ENCODE measurements around the gene UCKL1.

The UCKL1 gene

DNA sequence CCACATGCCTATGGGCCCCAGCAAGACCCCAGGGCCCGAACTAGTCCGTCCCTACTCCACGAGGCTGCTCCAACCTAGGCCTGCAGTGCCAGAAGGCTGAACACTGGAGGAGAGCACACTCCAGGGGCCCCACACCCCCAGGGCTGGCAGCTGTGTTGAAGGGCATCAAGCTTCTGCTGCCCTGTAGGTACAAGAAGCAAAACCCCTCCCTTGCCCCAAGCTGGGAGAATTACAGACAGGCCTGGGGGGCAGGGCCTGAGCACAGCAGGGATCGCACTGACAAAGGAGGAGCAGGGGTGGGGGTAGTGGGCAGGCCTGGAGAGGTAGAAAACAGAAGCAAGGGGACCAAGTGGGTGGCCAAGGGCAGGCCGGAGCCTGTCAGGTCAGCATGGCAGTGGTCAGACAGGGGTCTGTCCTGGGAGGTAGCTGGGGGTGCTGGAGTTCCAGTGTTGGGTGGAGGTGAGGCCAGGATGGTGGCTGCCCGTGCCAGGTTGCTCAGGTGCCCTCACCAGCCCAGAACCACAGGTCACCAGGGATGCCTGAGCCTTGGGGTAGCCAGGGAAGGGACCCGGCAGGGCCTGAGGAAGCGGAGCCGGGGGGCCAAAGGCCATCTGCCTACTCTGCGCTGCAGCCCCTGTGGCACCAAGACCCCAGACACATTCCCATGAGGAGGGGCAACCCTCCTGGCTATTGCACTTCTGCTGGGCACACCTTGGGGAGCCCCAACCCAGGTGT, 2.9 kb upstream of the UCKL1 start:
- H3K9me2 ChIP-seq (replicated peaks; ENCODE audit: control insufficient read depth, low read length): no peaks in the 10 kb centered on the region
- no peak overlapping the region for H3K4me3 ChIP-seq (ENCODE audit: low read length)
- H3K27ac ChIP-seq (ENCODE audit: low read depth, low read length): no peak overlapping the region
- H3F3A ChIP-seq (ENCODE audit: control insufficient read depth, insufficient read depth): 0 out of 2 replicates have a peak, but pooled peaks cover 3% of the 10 kb centered on the region
- no peaks in the 10 kb centered on the region for H3K27me3 ChIP-seq (ENCODE audit: control insufficient read depth, low read length)
- no peaks in the 10 kb centered on the region for H3K9me3 ChIP-seq (ENCODE audit: control insufficient read depth, insufficient read depth, low read length)
- H4K20me1 ChIP-seq (ENCODE audit: control insufficient read depth, insufficient read depth, low read depth, low read length): peaks cover 8% of the 10 kb centered on the region; the same call in 1 of the 2 replicates
- H3K4me2 ChIP-seq (ENCODE audit: low read length): no peak overlapping the region
- TF ChIP-seq CTCF (IDR thresholded peaks at IDR 0.05; ENCODE audit: low read depth, low read length, poor library complexity, severe bottlenecking) (no peak), EZH2phosphoT487 (IDR thresholded peaks at IDR 0.05; ENCODE audit: borderline replicate concordance, low read length) (no peak)
- H3K79me2 ChIP-seq (ENCODE audit: control insufficient read depth, low read length): peaks cover 21% of the 10 kb centered on the region
- peaks cover 31% of the 10 kb centered on the region for H3K4me1 ChIP-seq (ENCODE audit: control insufficient read depth, low read length)
- peaks cover 34% of the 10 kb centered on the region for H3K36me3 ChIP-seq (ENCODE audit: control insufficient read depth, low read length)

DNA sequence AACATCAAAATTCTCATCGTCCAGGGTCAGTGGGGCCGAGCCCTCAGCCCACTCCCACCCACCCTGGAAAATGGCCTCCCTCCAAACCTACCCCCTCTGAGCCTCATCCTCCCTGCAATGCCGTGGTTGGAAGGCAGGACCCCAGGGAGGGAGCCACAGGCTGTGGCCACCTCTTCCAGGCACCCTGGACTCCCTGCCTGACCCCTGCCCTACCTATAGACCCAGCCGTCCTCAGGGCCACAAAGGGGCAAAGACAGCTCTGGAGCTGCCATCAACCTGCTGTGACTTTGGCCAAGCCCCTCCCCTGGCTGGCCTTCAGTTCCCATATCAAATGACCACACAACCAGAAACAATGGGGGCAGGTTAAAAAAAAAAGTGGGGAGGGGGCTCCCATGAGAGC, 2.3 kb upstream of the UCKL1 start:
- Histone ChIP-seq H3K27me3 (ENCODE audit: control insufficient read depth, low read length) (no peaks in the 10 kb centered on the region), H3K9me3 (ENCODE audit: control insufficient read depth, insufficient read depth, low read length) (no peaks in the 10 kb centered on the region), H3K4me3 (ENCODE audit: low read length) (no peak overlapping the region), H3K36me3 (ENCODE audit: control insufficient read depth, low read length) (peaks cover 28% of the 10 kb centered on the region), H3F3A (ENCODE audit: control insufficient read depth, insufficient read depth) (0 out of 2 replicates have a peak, but pooled peaks cover 3% of the 10 kb centered on the region), H3K27ac (ENCODE audit: low read depth, low read length) (no peak overlapping the region), H3K4me1 (ENCODE audit: control insufficient read depth, low read length) (peaks cover 32% of the 10 kb centered on the region), H3K9me2 (replicated peaks; ENCODE audit: control insufficient read depth, low read length) (no peaks in the 10 kb centered on the region), H3K79me2 (ENCODE audit: control insufficient read depth, low read length) (peaks cover 27% of the 10 kb centered on the region), H3K4me2 (ENCODE audit: low read length) (no peak overlapping the region), H4K20me1 (ENCODE audit: control insufficient read depth, insufficient read depth, low read depth, low read length) (peaks cover 11% of the 10 kb centered on the region; the same call in 1 of the 2 replicates)
- no peak for TF ChIP-seq EZH2phosphoT487 (IDR thresholded peaks at IDR 0.05; ENCODE audit: borderline replicate concordance, low read length)
- TF ChIP-seq CTCF (IDR thresholded peaks at IDR 0.05; ENCODE audit: low read depth, low read length, poor library complexity, severe bottlenecking): no peak

DNA sequence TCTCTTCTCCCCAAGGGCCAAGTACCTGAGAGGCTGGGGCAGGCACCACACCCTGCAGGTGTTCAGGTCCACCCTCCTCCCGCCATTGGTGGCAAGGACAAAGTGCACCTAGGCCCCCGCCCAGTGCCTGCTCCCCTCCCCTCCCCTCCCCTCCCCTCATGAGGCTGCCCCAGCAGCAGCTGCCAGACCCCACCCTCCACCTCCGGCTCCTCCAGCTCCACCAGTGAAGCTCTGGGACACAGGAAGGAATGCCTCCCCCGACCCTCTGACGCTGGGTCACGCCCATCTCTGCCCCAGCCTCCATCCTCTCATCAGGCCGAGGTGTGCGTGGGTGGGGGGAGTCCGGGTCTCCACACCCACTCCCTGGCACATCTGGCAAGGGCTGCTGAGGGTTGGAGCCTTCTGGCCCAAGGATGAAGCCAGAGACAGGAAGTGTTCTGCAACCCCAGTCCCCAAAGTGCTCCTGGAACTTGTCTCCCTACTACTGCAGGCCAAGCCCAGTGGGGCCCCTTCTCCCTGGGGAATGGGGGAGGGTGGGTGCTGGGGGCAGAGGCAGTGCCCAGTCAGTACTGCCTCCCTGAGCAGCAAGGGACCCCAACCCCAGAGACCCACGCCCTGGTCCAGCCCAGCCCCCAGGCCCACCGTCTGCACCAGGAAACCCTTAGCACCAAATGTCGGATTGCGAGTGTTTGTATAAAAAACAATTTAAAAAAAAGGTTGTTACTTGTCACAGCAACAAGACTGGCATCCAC, 1.6 kb upstream of the UCKL1 start:
- peaks cover 32% of the 10 kb centered on the region for H3K4me1 ChIP-seq (ENCODE audit: control insufficient read depth, low read length)
- peak overlapping the region; percentile 76 for H3K4me2 ChIP-seq (ENCODE audit: low read length)
- H3K9me2 ChIP-seq (replicated peaks; ENCODE audit: control insufficient read depth, low read length): no peaks in the 10 kb centered on the region
- peaks cover 24% of the 10 kb centered on the region for H3K36me3 ChIP-seq (ENCODE audit: control insufficient read depth, low read length)
- no peak for TF ChIP-seq EZH2phosphoT487 (IDR thresholded peaks at IDR 0.05; ENCODE audit: borderline replicate concordance, low read length)
- TF ChIP-seq CTCF (IDR thresholded peaks at IDR 0.05; ENCODE audit: low read depth, low read length, poor library complexity, severe bottlenecking): no peak
- no peaks in the 10 kb centered on the region for H3K9me3 ChIP-seq (ENCODE audit: control insufficient read depth, insufficient read depth, low read length)
- H3K4me3 ChIP-seq (ENCODE audit: low read length): peak overlapping the region; percentile 72
- H3K79me2 ChIP-seq (ENCODE audit: control insufficient read depth, low read length): peaks cover 33% of the 10 kb centered on the region
- H3F3A ChIP-seq (ENCODE audit: control insufficient read depth, insufficient read depth): 0 out of 2 replicates have a peak, but pooled peaks cover 3% of the 10 kb centered on the region
- no peaks in the 10 kb centered on the region for H3K27me3 ChIP-seq (ENCODE audit: control insufficient read depth, low read length)
- peaks cover 11% of the 10 kb centered on the region; the same call in 1 of the 2 replicates for H4K20me1 ChIP-seq (ENCODE audit: control insufficient read depth, insufficient read depth, low read depth, low read length)
- peak overlapping the region; percentile 46 for H3K27ac ChIP-seq (ENCODE audit: low read depth, low read length)

All from DOHH2 (cell line).